ENCODE measurements around the gene GHSR.

The GHSR gene

DNA sequence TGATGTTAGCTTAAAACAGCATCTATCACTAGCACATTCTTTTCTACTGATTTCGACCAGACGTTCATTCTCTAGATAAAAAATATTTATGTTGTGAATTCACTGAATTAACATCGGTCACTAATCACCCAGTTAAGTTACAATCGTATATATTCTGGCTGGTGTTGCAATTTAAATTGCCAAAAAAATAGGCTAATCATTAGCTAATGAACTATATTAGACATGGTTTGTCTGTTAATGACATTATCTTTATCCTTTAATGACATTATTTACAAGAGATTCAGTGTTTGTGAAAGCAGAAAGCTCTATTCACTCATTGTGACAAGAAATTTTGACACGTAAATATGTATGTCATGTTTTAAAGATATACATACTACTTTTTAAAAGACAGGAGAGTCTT is 6.7 kb downstream of the GHSR start:
- no peak for DNase-seq

GRCh38 chr3:172438186-172438585 is 10.1 kb downstream of the GHSR start:
- no peak for DNase-seq

- DNase-seq = no peak
These were observed 10.5 kb downstream of the GHSR start for GRCh38 chr3:172437713-172438112.

GRCh38 chr3:172415323-172415722 is 32.9 kb downstream of the GHSR start:
- DNase-seq = no peak

DNA sequence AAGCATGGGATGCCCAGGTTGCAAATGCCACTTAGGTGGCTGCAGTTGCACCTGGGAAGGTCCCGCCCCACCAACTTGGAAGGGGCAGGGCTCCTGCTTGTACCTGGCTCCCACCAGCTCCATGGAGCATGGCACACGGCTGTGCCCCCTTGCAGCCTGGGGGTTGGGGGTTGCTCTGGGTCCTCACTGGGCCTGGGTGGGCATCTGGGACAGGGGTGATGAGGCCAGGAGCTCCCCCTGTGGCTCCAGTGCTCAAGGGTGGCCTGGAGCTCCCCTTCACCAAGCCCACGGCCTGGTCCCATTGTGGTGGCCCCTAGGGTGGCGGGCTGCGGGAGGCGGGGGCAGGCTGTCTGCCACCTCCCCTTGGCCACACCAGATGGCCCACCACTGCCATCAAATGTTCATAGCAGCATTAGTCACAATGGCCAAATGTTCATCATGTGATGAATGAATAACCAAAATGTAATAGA is 36.7 kb downstream of the GHSR start:
- no peak for DNase-seq

DNA sequence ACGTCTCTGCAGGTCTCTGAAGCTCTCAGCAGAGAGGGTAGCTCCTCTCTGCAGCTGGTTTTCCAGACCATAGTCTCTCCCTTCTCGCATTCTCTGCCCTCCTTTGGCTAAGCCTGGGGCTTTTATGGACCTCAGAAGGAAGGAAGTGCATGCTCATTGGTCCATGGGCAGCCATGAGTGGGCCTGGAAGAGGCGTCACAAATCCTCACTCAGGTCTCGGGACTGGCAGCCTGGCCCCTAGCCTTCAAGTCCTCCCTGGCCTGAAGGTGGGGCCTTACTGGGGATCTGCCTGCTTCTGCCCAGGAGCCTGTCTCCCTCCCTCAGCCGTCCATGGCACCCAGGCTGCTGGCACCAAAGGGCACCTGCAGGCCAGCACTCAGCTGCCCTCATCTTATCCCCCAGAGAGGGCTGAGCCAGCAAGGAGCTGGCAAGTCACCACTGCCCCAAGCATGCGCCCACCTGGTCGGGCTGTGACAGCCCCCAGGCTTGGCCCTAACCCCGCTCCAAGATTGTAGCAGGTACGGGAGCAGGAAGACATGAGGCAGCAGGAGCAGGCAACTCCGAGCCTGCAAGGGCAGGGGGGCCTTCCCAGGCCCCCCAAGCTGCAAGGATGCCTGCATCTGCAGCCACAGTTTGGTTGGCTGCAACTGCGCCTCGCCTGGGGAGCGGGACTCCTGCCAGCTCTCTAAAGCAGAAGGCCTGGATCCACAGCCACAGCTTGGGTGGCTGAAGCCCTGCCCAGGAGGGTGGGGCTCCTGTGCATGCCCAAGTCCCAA is 37.4 kb downstream of the GHSR start:
- no peak for DNase-seq

DNA sequence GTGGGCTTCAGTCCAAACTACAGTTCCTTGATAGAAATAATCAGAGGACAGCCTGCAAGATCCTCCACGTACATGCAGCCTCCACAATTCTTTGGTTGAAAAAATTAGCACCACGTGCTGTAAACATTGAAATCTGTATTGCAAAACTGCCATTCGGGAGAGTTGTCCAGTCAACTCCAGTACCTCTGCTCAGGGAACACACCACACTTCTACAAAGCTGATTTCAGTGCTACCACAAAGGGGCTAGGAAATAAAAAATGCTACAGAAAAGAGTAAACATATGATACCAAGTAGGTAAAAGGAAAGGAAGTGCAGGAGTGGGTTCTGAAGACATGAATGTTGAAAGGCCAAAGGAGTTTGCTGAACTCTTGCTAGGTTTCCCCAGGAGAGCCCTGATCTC is 40.4 kb downstream of the GHSR start:
- no peak for DNase-seq

DNA sequence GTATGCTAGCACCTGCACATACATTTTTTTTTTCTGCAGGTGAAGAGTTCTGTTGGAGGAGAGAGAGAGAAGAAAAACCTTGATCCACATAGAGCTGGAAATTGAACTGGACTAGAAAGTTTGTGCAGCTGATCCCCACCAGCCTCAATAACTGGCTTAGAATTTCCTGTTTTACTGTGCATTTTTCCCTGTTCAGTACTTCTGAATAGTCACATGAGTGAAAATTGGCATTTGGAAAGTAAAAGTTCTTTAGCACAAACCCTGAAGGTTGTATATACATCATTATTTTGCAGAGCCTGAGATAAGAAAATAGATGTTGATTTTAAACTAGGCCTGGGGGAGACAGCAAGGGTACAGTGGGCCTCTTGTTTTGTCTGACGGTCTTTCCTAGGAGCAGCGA is 42.3 kb downstream of the GHSR start:
- DNase-seq = no peak

DNA sequence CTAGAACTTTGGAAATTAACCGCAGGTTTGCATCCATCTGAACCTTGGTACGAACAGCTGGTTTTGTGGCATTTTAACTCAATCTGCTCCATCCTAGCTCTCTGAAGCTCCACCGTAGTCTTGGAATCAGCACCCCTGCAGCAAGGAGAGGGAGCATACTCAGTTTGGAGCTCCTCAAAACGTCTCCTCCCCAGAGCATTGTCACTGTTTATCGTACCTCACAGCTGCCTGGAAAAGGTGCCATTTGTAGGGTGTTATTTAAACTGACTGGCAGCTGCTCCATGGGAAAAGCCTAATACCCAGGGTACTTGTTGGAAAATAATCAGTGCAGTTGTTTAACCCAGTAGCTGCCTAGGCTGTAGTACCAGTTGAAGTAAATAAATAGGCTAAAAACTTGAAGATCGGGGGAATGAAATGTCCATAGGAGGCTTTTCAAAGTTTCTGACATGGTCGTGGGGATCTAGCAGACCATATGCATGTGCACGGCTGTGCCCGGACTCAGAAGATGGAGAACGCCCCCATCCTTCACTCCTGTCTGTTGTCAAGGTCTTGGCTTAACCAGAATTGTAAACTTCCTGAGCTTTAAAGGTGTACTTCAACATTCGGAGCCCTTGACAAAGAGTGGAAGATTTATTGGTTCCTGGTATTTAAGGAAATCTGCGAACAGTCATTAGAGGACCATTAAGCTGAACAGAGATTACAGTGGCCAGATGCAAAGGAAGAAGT is 43.9 kb downstream of the GHSR start:
- no peak for DNase-seq

- DNase-seq = no peak
These were observed 45.2 kb downstream of the GHSR start for GRCh38 chr3:172402892-172403643.

DNA sequence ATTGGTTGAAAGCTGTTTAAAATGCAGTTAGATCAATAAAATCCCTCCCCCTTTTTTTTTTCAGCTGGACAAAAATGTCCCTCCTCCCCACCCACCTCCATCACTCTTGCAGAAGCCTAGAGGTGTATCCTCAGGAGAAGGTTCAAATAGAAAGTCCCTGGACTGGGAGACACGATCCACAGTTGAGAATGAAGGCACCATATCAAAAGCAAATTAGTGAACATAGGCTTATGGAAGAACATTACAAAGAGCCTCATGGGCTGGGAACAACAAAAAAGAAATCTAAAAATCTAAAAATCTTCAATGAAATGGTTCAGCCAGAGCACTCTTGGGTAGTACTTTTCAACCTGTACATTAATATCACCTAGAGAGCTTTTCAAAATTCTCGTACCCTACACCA is 46.2 kb downstream of the GHSR start:
- DNase-seq = no peak

- DNase-seq = no peak
These were observed 49.8 kb downstream of the GHSR start for GRCh38 chr3:172398484-172398883.

DNA sequence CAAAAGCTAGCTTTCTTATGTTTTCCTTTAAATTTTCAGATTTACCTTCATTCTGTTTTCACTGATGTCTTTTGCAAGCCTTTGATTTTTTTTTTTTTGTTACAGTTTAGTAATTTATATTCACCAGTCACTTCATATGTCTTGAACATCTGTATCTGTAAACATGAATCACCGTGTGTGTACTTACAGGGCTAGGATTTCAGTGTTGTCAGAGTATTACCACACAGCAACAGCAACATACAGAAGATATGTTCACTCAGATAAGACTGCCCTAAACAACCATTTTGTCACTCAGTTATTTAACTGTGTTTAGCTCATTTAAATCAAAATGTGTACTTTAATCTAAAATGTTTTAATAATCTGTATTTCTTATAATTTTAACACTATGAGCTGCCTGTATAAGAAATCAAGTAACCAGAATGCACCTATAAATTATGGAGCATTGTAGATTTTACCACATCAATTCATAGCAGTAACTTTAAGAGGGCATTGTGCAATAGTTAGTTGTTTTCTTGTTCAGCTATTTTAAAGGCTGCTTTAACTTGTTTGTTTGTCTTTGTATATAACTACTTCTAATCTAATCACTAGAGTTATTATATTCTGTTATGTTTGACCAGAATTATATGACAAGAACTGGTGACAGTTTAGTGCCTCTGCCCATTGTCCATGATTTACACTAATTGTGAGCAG is 50.4 kb downstream of the GHSR start:
- no peak for DNase-seq

DNA sequence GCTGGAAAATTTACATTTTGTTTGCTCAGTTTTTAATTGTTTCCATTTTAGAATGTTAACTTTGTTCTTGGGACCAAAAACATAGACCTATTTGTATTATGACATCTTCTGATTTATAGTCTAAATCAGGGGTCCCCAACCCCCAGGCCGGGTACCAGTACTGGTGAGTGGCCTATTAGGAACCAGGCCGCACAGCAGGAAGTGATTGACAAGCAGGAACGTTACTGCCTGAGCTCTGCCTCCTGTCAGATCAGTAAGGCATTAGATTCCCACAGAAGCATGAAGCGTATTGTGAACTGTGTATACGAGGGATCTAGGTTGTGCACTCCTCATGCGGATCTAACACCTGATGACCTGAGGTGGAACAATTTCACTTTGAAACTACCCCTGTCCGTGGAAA is 51.9 kb downstream of the GHSR start:
- DNase-seq = no peak

DNA sequence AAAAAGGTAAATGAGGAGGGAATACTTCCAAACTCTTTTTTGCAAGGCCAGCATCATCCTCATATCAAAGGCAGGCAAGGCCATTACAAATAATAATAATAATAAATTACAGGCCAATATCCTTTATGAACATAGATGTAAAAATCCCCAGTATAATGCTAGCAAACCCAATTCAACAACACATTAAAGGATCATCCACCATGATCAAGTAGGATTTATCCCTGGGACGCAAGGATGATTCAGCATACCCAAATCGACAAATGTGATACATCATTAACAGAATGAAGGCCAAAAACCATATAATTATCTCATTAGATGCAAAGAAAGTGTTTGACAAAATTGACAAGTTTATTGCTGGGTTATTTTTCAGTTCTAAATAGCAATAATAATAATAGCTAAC is 53.6 kb downstream of the GHSR start:
- no peak for DNase-seq

All from nucleus accumbens (tissue), 56 donors.